GM12874 (cell line): Measurements from ENCODE around the gene MMS22L.

Experiments used
- CTCF ChIP-seq: IDR thresholded peaks from 2 replicates; pipeline ENCODE4 v1.5.1; 2011; ENCODE audit warnings: low read depth, mild to moderate bottlenecking, control low read depth, low read length, moderate library complexity; ENCODE audit not compliant: insufficient read depth

MMS22L gene

GRCh38 chr6:97160280-97160679 lies 122.7 kb downstream of the MMS22L start:
- no peak for TF ChIP-seq CTCF

GRCh38 chr6:97154015-97154414 lies 129.0 kb downstream of the MMS22L start:
- TF ChIP-seq CTCF = no peak

- no peak for TF ChIP-seq CTCF
Measured at GRCh38 chr6:97151601-97152000, 131.4 kb downstream of the MMS22L start.

GRCh38 chr6:97150932-97151331 lies 132.1 kb downstream of the MMS22L start:
- TF ChIP-seq CTCF = no peak

GRCh38 chr6:97147421-97147820 lies 135.6 kb downstream of the MMS22L start:
- TF ChIP-seq CTCF = no peak

GRCh38 chr6:97145691-97146090 lies 137.3 kb downstream of the MMS22L start:
- no peak for TF ChIP-seq CTCF

- no peak for TF ChIP-seq CTCF
Measured at GRCh38 chr6:97141756-97142155, 141.3 kb downstream of the MMS22L start.

- TF ChIP-seq CTCF = no peak
Measured at GRCh38 chr6:97138581-97138980, 144.4 kb downstream of the MMS22L start.
